CD4-positive, alpha-beta T cell treated with Interleukin-15 for 4 hours (primary cell): Measurements from ENCODE around the gene PARD3B.

Experiments
- DNase-seq: peaks from one replicate; pipeline ENCODE4 v3.0.0-alpha.2; 2020; ENCODE audit warnings: low spot score

The PARD3B gene

GRCh38 chr2:205276116-205276777, 731.0 kb downstream of the PARD3B start:
- no peak for DNase-seq

DNA sequence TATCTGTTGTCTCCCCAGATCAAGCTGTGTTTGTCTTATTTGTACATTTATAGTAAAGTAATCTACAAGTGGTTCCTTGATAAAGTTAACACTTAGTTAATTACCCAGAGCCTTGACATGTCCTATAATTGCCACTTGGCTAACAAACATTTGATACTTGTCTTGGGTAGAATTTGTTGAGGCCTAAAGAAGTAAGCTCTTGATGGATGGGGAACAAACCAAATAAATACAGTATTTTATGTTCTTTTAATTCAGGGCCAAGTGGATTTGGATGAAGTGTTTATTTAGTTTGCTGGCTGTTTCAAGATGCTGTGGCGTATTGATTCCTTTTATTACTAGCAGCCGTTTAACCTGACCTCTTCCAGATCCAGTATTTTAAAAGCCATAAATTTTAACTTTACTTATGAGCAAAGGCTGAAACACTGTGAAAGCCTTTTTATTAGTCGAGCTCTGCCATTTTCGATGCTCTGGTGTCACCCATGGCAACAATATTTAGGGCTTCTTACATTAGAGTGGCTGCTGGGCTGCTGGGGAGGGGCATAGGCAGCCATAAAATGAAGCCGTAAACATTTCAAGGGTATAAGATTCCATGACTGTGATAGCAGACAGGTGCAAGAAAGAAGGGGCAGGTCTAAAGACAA, 735.4 kb downstream of the PARD3B start:
- DNase-seq = no peak

- DNase-seq = no peak
Observed at GRCh38 chr2:205283736-205284270, 738.5 kb downstream of the PARD3B start.

DNA sequence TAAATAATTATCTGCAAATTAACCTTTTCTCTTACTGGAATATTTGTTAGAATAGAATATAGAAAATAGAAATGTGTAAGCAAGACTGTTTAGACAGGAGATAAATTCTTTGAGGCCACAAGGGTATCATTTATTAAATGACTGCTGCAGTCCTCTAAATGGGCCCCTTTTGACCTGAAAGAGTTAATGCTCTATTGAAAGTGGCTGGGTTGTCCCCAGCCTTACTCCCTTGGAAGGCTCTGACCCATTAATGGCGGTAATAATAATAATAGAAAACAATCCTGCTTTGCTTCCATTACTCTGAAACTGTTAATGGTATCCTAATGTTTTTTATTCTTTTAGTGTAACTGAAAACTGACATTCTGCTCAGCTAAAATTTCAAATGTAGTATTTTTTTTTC, 739.1 kb downstream of the PARD3B start:
- no peak for DNase-seq

DNA sequence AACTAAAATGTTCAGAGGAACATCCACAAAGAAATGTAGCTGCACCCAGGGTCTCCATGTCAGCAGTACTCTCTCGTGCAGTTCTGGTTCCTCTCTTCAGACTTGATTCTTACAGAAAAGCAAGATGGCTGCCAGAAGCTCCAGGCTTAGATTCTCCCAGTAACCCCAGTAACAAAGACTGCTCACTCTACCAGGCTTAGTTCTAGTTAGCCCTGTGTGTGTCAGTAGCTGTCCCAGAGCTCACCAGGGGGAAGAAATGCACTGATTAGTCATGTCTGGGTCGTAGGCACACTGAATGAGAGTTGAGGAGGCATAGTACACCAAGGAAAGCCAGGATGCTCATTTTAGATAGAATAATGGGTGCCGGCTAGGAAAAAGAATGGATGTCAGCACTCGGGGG, 742.0 kb downstream of the PARD3B start:
- no peak for DNase-seq

DNA sequence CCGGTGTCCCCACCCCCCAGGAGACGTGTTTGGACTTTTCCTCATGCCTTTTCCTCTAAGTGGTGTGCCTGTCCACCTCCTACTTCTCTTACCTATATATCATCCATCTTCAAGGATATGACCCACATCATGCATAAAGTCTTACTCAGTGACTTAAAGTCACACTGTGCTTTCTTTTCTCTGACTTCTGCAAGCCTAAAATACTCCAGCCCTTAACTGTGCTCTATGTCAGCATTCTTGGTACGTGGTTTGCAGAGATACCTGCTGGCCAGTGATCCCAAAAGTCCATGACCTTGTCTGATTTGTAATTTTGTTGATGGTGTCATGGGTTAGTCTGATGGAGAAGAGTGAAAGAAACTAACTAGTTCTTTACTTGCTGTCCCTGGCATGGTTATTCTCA, 743.4 kb downstream of the PARD3B start:
- no peak for DNase-seq

DNA sequence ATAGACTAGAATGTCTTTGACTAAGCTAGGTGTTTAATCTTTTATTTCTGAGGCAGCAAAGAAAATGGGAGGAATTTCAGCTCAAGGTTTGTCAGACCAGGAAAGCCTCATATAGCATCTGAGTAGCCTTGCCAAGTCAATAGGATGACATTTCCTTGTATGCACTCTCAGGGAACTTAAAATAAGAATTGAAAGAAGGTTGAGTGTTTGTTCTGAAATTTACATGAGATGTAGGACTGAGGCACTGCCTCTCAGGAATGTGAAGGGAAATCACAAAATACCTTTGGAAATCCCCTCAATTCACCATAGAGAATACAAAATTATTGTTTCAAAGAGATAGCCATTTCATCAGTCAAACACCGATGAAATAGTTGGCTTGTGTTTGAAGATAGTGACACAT, 745.0 kb downstream of the PARD3B start:
- DNase-seq = no peak

DNA sequence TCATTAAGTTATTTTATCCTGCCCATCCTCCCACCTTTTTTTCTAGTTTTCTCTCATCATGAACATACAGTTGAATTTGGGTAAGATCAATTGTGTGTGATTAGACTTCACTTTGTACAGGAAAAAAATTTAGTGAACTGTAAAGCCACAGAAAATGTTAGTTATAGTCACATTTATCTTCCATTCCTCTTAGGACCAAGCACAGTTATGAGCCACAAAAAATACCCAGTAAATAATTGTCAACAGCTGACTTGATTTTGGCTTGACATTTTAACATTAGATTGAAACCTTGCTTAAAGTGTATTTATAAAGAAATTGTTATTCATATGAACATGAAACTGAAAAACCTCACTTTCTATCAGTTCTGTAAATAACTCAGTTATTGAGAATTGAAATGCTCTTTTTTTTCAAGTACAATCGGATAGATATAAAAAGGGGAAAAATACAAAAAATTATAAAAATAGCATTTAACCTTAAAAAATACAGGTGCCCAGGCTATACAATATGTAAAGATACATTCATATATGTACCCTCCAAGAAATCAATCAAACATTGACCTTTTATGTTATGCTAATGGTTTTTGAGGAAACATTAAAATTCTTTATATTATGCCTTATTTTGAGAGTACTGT, 747.5 kb downstream of the PARD3B start:
- no peak for DNase-seq

DNA sequence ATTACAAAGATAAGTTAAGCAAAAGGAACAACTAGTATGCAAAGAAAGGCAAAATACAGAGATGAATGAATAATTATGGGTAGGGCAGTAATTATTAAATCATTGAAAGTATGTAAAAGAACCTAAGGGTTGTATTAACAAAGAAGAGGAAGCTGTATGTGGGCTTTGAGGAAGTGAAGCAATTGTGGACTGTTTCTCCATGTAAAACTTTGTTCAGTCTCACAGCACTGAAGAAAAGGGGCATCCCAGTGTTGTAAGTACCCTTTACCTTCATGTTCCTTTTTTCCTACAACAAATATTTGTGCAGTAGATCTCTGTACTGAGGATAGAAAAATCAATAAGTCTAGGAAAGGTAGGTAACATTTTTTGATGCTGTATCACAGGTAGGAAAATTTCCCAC, 748.3 kb downstream of the PARD3B start:
- DNase-seq = no peak

GRCh38 chr2:205296959-205297358, 751.7 kb downstream of the PARD3B start:
- DNase-seq = no peak

DNA sequence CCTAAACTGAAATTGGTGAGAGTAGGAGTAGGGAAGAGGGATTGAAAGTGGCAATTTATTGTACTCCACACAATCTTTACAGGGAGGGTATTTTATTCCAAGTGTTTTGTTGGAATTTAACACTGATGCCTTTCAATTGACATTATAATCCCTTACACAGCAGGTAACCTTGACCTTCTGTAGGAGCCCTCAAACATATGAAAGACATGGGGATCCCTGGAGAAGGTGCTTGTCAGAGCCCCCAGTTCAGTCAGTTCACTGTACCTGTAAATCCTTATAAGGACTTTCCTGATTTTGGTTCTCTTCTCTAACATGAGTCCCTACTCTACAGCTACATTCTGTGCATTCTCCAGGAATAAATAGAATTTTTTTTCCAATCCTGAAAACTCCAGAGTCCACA, 752.1 kb downstream of the PARD3B start:
- DNase-seq = no peak

- DNase-seq = no peak
Observed at GRCh38 chr2:205297846-205298245, 752.6 kb downstream of the PARD3B start.

- no peak for DNase-seq
Observed at GRCh38 chr2:205311201-205311600, 765.9 kb downstream of the PARD3B start.

DNA sequence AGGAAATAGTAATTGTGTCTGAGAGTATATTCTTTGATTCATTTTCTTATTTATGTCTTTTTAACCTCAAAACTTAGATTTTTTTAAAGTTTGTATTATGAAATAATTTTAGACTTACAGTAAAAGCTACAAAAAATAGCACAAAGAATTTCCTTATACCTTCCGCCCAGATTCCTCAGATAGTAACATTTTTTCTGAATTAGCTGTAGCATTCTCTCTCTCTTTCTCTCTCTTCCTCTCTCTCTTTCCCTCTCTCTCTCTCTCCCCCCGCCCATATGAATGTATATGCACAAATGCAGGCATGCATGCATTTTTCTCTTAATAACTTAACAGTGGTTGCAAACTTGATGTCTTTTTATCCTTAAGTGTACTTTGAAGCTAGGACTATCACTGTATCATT, 776.0 kb downstream of the PARD3B start:
- DNase-seq = no peak

- no peak for DNase-seq
Observed at GRCh38 chr2:205323929-205324328, 778.7 kb downstream of the PARD3B start.

GRCh38 chr2:205324355-205324754, 779.1 kb downstream of the PARD3B start:
- no peak for DNase-seq

DNA sequence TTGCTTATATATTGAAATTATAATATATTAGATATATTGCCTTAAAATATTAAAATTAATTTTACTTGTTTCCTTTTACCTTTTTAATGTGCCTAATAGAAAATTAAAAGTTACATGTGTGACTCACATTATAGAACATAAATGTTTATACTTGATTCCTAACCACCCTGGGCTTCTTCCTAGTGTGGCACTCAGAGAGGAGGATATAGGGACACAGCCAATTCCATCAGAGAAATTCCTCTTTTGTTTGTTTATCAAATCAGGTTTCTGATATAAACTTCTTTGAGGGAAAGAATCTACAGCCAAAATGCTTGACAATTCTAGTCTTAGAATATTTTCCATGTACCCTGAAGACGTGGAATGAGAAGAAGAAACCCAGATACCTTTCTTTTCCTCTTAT, 788.1 kb downstream of the PARD3B start:
- DNase-seq = no peak

DNA sequence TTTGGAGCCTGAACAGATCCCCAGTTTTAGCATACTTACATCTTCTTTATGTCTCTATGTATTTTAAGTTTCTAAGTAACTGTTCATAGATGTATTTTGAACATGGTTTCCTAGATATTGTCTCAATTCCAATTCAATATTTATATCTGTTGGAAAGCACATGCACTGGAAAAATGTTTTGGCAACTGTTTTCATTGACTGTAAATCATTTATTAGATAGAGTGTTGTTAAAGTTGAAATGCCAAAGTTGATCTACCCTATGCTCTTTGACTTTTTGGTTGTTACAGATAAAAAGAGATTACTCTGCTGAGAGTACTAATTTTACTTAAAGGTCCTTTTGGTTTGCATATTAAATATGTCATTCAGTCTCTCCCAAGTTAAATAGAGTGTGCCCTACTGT, 792.0 kb downstream of the PARD3B start:
- DNase-seq = no peak

GRCh38 chr2:205338156-205338555, 792.9 kb downstream of the PARD3B start:
- no peak for DNase-seq

GRCh38 chr2:205343103-205343502, 797.8 kb downstream of the PARD3B start:
- no peak for DNase-seq

- no peak for DNase-seq
Observed at GRCh38 chr2:205346649-205347048, 801.4 kb downstream of the PARD3B start.

DNA sequence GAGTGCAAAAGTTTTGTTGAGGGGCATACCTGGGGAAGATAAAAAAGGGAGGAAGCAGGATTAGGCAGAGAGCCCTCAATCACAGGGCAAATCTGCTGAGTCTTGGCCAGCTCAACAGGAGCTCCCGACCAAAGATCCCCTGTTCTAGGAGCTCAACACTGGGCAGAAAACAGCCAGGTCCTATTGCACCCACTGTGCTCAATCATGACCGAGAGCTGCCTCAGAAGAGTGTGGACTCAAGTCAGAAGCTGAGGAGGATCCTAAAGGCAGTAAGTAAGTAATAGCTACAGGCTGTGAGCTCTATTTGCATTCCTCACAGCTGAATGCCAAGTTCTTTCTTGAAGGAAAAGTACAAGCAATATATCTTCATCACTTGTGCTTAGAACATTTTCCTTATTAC, 802.6 kb downstream of the PARD3B start:
- no peak for DNase-seq

GRCh38 chr2:205352094-205352493, 806.8 kb downstream of the PARD3B start:
- DNase-seq = no peak
